Ishikawa (cell line): ENCODE data around the gene CNEP1R1.

Experiments
- CEBPB ChIP-seq: IDR thresholded peaks from 2 replicates; pipeline ENCODE4 v1.6.1; 2012
- CREB1 ChIP-seq: IDR thresholded peaks from 2 replicates; pipeline ENCODE4 v1.6.1; 2012; ENCODE audit warnings: low read depth
- EGR1 ChIP-seq: IDR thresholded peaks from 2 replicates; pipeline ENCODE4 v1.6.1; 2012
- EP300 ChIP-seq: IDR thresholded peaks from 2 replicates; pipeline ENCODE4 v1.6.1; 2012; ENCODE audit warnings: borderline replicate concordance
- FOXM1 ChIP-seq: IDR thresholded peaks from 2 replicates; pipeline ENCODE4 v1.6.1; 2012; ENCODE audit warnings: low read depth, borderline replicate concordance
- MAX ChIP-seq: IDR thresholded peaks from 2 replicates; pipeline ENCODE4 v1.6.1; 2012
- NFIC ChIP-seq: IDR thresholded peaks from 2 replicates; pipeline ENCODE4 v1.6.1; 2012
- RAD21 ChIP-seq: IDR thresholded peaks from 2 replicates; pipeline ENCODE4 v1.6.1; 2012; ENCODE audit warnings: low read depth
- REST ChIP-seq: IDR thresholded peaks from 2 replicates; pipeline ENCODE4 v1.6.1; 2012; ENCODE audit warnings: low read depth, mild to moderate bottlenecking
- TAF1 ChIP-seq: IDR thresholded peaks from 2 replicates; pipeline ENCODE4 v1.6.1; 2012; ENCODE audit warnings: low read depth, mild to moderate bottlenecking
- TCF12 ChIP-seq: IDR thresholded peaks from 2 replicates; pipeline ENCODE4 v1.6.1; 2012; ENCODE audit warnings: low read depth
- TEAD4 ChIP-seq: IDR thresholded peaks from 2 replicates; pipeline ENCODE4 v1.6.1; 2012
- USF1 ChIP-seq: IDR thresholded peaks from 2 replicates; pipeline ENCODE4 v1.6.1; 2012
- YY1 ChIP-seq: IDR thresholded peaks from 2 replicates; pipeline ENCODE4 v1.6.1; 2012; ENCODE audit warnings: low read depth
- ZBTB7A ChIP-seq: IDR thresholded peaks from 2 replicates; pipeline ENCODE4 v1.6.1; 2012; ENCODE audit warnings: low read depth

The CNEP1R1 gene

GRCh38 chr16:50037662-50038220 is 12.7 kb downstream of the CNEP1R1 start:
- TF ChIP-seq TCF12: no peak
- no peak for TF ChIP-seq EGR1
- TF ChIP-seq EP300: no peak
- no peak for TF ChIP-seq USF1

GRCh38 chr16:50038286-50038685 is 13.3 kb downstream of the CNEP1R1 start:
- TF ChIP-seq REST (no peak), ZBTB7A (no peak), RAD21 (no peak), YY1 (no peak), EP300 (no peak), TEAD4 (no peak), TAF1 (no peak), TCF12 (no peak), NFIC (no peak), EGR1 (no peak), CEBPB (no peak)

- TF ChIP-seq FOXM1: no peak
- no peak for TF ChIP-seq EGR1
- no peak for TF ChIP-seq USF1
- no peak for TF ChIP-seq TAF1
- no peak for TF ChIP-seq CEBPB
- TF ChIP-seq REST: no peak
- TF ChIP-seq MAX: no peak
- TF ChIP-seq EP300: no peak
- no peak for TF ChIP-seq YY1
- TF ChIP-seq ZBTB7A: no peak
- TF ChIP-seq NFIC: no peak
- no peak for TF ChIP-seq CREB1
- TF ChIP-seq TEAD4: no peak
- no peak for TF ChIP-seq RAD21
- no peak for TF ChIP-seq TCF12
Observed at GRCh38 chr16:50038756-50039529, 13.9 kb downstream of the CNEP1R1 start.

GRCh38 chr16:50040018-50040417 is 15.0 kb downstream of the CNEP1R1 start:
- TF ChIP-seq CREB1 (no peak), TEAD4 (0 out of 2 replicates have a peak, but pooled peaks have one; percentile 11)

- TF ChIP-seq REST (no peak), EGR1 (no peak), EP300 (no peak), MAX (no peak), CREB1 (no peak), RAD21 (no peak), USF1 (no peak), CEBPB (no peak), NFIC (no peak), YY1 (no peak), ZBTB7A (no peak), FOXM1 (no peak), TEAD4 (no peak), TCF12 (no peak), TAF1 (no peak)
Observed at GRCh38 chr16:50040710-50041109, 15.7 kb downstream of the CNEP1R1 start.
